Left ventricle myocardium inferior (tissue), 1 donor: ENCODE measurements around the gene AARS1. TPM values are rescaled to one million over a fixed set of nuclear protein-coding genes. Genes with fewer than 3 reads are reported as not detected.
"Not testable (repeated sequence)": the region's sequence is repeated elsewhere in the genome, so short reads cannot be mapped to it uniquely, and the experiment has no call there.

Experiments used
- DNase-seq: peaks from one replicate; pipeline ENCODE4 v3.0.0-alpha.2; 2020
- H3K27ac ChIP-seq: fragments of 200-600 bp; replicated peaks from 2 replicates; pipeline ENCODE4 v1.8.0; 2021
- H3K27me3 ChIP-seq: fragments of 200-600 bp; 2 replicates; pipeline ENCODE4 v1.8.0; 2021; ENCODE audit warnings: low read depth
- H3K36me3 ChIP-seq: fragments of 200-600 bp; 2 replicates; pipeline ENCODE4 v1.8.0; 2021
- H3K4me1 ChIP-seq: fragments of 200-600 bp; 2 replicates; pipeline ENCODE4 v1.8.0; 2021
- H3K4me3 ChIP-seq: fragments of 200-600 bp; 2 replicates; pipeline ENCODE4 v1.8.0; 2021; ENCODE audit warnings: mild to moderate bottlenecking, moderate library complexity
- H3K9me3 ChIP-seq: fragments of 200-600 bp; replicated peaks from 2 replicates; pipeline ENCODE4 v1.8.0; 2021
- intact Hi-C: fragments of 100-400 bp; cut with micrococcal nuclease; formaldehyde crosslinking; loops from one replicate; pipeline ENCODE4 v1.11.0; 2022
- total RNA-seq: library from RNA; stranded (reverse); fragmentation: NEBNext Ultra II Directional; extraction: Animal tissue kit (Norgen Biotek cat#: 25700); gene quantifications from one replicate; pipeline ENCODE4 v1.2.1, GENCODE V29; 2021
- TF ChIP-seq, protein P1 (sequence below): fragments of 200-600 bp; IDR thresholded peaks from 2 replicates; pipeline ENCODE4 v1.8.0; 2021; ENCODE audit warnings: antibody characterized with exemption, mild to moderate bottlenecking, borderline replicate concordance
- donor health status: DM: no; HTN: yes; CAD: no; lungs with severe emphysema.

The AARS1 gene
- total RNA-seq, 1 donor from 2014 or later = 61.0 TPM

DNA sequence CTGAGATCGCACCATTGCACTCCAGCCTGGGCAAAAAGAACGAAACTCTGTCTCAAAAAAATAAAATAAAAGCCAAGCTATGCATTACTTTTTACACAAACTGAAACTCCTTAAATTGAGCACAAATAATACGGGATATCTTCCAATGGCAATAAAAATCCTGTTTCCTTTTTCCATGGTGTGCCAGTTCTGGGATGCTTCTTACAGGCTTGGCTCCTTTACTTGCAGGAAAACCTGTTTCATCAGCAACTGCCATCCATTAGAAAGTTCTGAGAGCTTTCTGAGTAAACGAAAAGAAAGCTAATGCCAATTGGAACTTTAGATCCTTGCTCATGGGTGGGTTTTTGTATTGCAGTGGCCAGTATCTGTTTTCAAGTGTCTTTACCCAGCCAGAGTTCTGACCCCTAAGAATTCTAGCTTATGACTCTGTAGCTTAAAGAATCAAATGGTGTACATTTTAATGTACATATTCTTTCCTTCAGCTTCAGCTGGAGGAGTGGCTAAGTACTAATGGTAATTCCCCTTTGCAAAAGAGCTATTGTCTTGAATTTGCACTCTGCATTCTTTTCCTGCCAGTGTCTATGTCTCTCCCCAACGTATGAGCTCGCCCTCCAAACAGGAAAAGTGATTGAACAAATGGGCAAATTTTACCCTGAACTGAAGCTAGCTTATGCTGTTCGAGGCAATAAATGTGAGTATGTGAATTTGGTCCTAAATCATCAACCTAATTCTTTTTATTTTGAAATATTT is 35.9 kb upstream of the AARS1 start:
- TF ChIP-seq, protein P1, sequence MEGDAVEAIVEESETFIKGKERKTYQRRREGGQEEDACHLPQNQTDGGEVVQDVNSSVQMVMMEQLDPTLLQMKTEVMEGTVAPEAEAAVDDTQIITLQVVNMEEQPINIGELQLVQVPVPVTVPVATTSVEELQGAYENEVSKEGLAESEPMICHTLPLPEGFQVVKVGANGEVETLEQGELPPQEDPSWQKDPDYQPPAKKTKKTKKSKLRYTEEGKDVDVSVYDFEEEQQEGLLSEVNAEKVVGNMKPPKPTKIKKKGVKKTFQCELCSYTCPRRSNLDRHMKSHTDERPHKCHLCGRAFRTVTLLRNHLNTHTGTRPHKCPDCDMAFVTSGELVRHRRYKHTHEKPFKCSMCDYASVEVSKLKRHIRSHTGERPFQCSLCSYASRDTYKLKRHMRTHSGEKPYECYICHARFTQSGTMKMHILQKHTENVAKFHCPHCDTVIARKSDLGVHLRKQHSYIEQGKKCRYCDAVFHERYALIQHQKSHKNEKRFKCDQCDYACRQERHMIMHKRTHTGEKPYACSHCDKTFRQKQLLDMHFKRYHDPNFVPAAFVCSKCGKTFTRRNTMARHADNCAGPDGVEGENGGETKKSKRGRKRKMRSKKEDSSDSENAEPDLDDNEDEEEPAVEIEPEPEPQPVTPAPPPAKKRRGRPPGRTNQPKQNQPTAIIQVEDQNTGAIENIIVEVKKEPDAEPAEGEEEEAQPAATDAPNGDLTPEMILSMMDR = no peak
- H3K9me3 ChIP-seq = no peaks in the 10 kb centered on the region
- intact Hi-C loops = no loop called here
- no peaks in the 10 kb centered on the region for H3K27me3 ChIP-seq
- H3K4me1 ChIP-seq = no peaks in the 10 kb centered on the region
- H3K4me3 ChIP-seq = no peak overlapping the region
- H3K27ac ChIP-seq = no peak overlapping the region
- no peak for DNase-seq
- peaks cover 97% of the 10 kb centered on the region for H3K36me3 ChIP-seq

DNA sequence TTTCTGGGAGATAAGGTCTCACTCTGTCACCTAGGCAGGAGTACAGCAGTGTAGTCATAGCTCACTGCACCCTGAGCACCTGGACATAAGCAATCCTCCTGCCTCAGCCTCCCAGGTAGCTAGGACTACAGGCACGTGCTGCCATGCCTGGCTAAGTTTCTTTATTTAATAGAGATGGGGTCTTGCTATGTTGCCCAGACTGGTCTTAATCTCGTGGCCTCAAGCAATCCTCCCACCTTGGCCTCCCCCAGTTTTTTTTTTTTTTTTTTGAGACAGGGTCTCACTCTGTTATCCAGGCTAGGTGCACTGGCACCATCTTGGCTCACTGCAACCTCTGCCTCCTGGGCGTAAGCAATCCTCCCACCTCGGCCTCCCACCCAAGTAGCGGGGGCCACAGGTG is 30.8 kb upstream of the AARS1 start:
- intact Hi-C loops = no loop called here
- Histone ChIP-seq H3K4me1 (no peaks in the 10 kb centered on the region), H3K27me3 (no peaks in the 10 kb centered on the region), H3K4me3 (no peak overlapping the region), H3K27ac (no peak overlapping the region), H3K9me3 (no peaks in the 10 kb centered on the region), H3K36me3 (peaks cover 96% of the 10 kb centered on the region)
- no peak for DNase-seq
- TF ChIP-seq, protein P1 = no peak

DNA sequence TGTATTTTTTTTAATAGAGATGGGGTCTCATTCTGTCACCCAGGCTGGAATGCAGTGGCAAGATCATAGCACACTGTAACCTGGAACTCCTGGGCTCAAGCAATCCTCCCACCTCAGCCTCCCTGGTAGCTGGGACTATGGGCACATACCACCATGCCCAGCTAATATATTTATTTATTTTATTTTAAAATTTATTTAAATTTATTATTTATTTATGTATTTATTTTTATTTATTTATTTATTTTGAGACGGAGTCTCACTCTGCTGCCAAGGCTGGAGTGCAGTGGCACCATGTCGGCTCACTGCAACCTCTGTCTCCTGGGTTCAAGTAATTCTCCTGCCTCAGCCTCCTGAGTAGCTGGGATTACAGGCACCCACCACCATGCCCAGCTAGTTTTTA is 18.4 kb upstream of the AARS1 start:
- intact Hi-C loops, H3K9me3 ChIP-seq, H3K4me3 ChIP-seq, H3K36me3 ChIP-seq, H3K27me3 ChIP-seq, H3K27ac ChIP-seq, DNase-seq, H3K4me1 ChIP-seq: not testable (repeated sequence)

DNA sequence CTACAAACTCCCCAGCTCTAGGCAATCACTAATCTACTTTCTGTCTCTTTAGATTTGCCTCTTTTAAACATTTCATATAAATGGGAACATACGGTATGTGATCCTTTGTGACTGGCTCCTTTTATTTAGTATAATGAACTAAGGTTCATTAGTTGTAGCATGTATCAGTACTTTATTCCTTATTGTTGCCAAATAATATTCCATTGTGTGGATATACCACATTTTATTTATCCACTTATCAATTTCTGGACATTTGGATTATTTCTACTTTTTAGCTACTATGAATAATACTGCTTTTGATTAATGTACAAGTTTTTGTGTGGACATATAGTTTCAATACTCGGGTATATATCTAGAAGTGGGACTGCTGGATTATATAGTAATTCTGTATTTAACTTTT is 17.6 kb upstream of the AARS1 start:
- intact Hi-C loops = no loop called here
- H3K36me3 ChIP-seq = peaks cover 9% of the 10 kb centered on the region
- peaks cover 7% of the 10 kb centered on the region for H3K4me1 ChIP-seq
- peaks cover 2% of the 10 kb centered on the region for H3K9me3 ChIP-seq
- TF ChIP-seq, protein P1 = no peak
- no peaks in the 10 kb centered on the region for H3K27me3 ChIP-seq
- no peak overlapping the region for H3K27ac ChIP-seq
- no peak for DNase-seq
- H3K4me3 ChIP-seq = no peak overlapping the region

DNA sequence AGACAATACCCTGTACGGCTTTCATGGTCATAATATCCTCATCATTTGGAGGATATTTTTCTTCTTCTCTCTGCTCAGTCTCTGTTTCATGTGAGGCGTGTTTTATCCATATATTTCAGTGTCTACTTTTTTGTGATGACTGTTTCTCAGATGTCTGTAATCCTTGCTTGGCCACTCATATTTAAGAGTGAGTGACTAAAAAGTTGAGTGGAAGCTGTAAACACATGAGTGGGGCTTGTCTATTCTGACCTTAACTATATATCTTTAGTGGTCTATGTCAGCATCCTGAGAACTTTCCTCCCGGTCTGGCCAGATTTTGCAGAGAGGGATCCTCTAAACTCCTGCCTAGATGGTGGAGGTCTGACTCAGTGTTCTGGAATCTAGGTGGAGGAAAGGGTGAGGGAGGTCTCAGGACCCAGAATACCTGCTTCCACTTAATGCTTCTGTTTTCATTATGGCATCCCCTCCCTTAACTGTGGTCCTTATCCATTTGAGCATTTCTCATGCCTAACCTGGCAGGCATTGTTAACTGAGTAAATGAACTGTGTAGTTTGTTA is 15.7 kb upstream of the AARS1 start:
- Histone ChIP-seq H3K27ac (no peak overlapping the region), H3K27me3 (no peaks in the 10 kb centered on the region), H3K4me3 (no peak overlapping the region), H3K4me1 (peaks cover 6% of the 10 kb centered on the region), H3K36me3 (peaks cover 24% of the 10 kb centered on the region), H3K9me3 (peaks cover 19% of the 10 kb centered on the region)
- intact Hi-C loops = no loop called here
- no peak for DNase-seq
- TF ChIP-seq, protein P1 = no peak

DNA sequence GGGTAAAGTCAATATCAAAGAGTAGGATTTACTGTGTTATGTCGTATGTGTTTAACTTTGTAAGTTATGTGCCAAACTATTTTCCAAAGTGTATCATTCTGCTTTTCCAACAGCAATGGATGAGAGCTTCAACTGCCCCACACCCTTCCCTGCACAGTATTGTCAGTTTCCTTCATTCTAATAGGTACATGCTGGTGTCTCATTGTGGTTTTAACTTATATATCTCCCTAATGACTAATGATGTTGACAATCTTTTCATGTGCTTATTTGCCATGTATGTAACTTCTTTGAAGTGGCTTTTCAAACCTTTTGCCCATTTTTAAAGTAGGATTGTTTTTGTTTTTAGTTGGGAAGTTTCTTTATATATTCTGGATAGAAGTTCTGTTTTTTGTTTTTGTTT is 13.4 kb upstream of the AARS1 start:
- Histone ChIP-seq H3K27ac (no peak overlapping the region), H3K9me3 (peaks cover 19% of the 10 kb centered on the region), H3K4me1 (peaks cover 23% of the 10 kb centered on the region), H3K27me3 (no peaks in the 10 kb centered on the region), H3K4me3 (no peak overlapping the region), H3K36me3 (peaks cover 24% of the 10 kb centered on the region)
- intact Hi-C loops = no loop called here
- TF ChIP-seq, protein P1 = no peak
- DNase-seq = no peak
